K562 (cell line): ENCODE results near the gene RGS3. TPM values are rescaled to one million over a fixed set of nuclear protein-coding genes. Genes with fewer than 3 reads are reported as not detected.

Experiments
- ATAC-seq: fragments of 200-7000 bp; cut with Tn5 transposase; 3 replicates; pipeline ENCODE4 v1.9.1; 2020; ENCODE audit warnings: moderate library complexity
- BruUV-seq: library from RNA; stranded (reverse); fragments of 400-500 nt; replicated peaks from 2 replicates; lab custom pipeline; 2021; lab: Mats Ljungman, UMichigan
- CTCF ChIA-PET: fragments of 300-600 bp; formaldehyde crosslinking; extraction: SDS; loops from one replicate; lab custom pipeline; 2021; ENCODE audit warnings: low intra/inter-chr PET ratio; lab: Yijun Ruan, JAX
- POLR2A ChIA-PET: fragments of 300-600, 350-650 bp; sonication (Branson Sonifier 250); formaldehyde crosslinking; extraction: SDS; loops from one replicate; lab custom pipeline; 2021; ENCODE audit warnings: antibody characterized with exemption, inconsistent platforms; lab: Yijun Ruan, JAX
- DNase-seq, 4 experiments: peaks; one replicate each; pipeline versions ENCODE4 v3.0.0 to v3.0.0-alpha.2; 2011 to 2018; ENCODE audit warnings: low spot score in 3 of 4, mixed read lengths in 3 of 4; ENCODE audit errors: extremely low read depth in 1 of 4
- FAIRE-seq: peaks from 2 replicates; lab custom pipeline; 2011; peaks lifted over from hg19 to GRCh38; lab: Jason Lieb, UNC
- H2AFZ ChIP-seq: 2 replicates; pipeline ENCODE4 v1.6.0; 2011; ENCODE audit warnings: low read depth, low read length, control low read depth, inconsistent platforms
- H3K27ac ChIP-seq: fragments of 200-600 bp; 3 replicates; pipeline ENCODE4 v1.8.0; 2011; ENCODE audit warnings: low read depth, mild to moderate bottlenecking, control low read depth, inconsistent platforms, low read length, moderate library complexity, mixed read lengths; ENCODE audit errors: extremely low read depth
- H3K27me3 ChIP-seq, 2 experiments: fragments of 300-600 bp in 1 of 2; 2 replicates in 1 of 2; 3 replicates in 1 of 2; pipeline versions ENCODE4 v1.6.0 to v1.8.0; 2011; ENCODE audit warnings: inconsistent platforms in 2 of 2, low read length in 2 of 2, mild to moderate bottlenecking in 1 of 2, mixed read lengths in 1 of 2, moderate library complexity in 1 of 2; ENCODE audit not compliant: control insufficient read depth in 2 of 2, insufficient read depth in 2 of 2
- H3K36me3 ChIP-seq: fragments of 300-600 bp; 3 replicates; pipeline ENCODE4 v1.8.0; 2011; ENCODE audit warnings: mild to moderate bottlenecking, low read length, inconsistent platforms; ENCODE audit not compliant: control insufficient read depth, insufficient read depth
- H3K4me1 ChIP-seq, 2 experiments: fragments of 200-600 bp in 1 of 2; replicated peaks in 1 of 2; 2 replicates in 1 of 2; 3 replicates in 1 of 2; pipeline versions ENCODE4 v1.5.1 to v1.8.0; 2011; ENCODE audit warnings: inconsistent platforms in 2 of 2, low read length in 2 of 2, mild to moderate bottlenecking in 1 of 2, mixed read lengths in 1 of 2, moderate library complexity in 1 of 2; ENCODE audit not compliant: control insufficient read depth in 2 of 2, insufficient read depth in 2 of 2
- H3K4me2 ChIP-seq: 2 replicates; pipeline ENCODE4 v1.6.1; 2011; ENCODE audit warnings: low read length, control low read depth, inconsistent platforms, mixed read lengths; ENCODE audit not compliant: insufficient read depth
- H3K4me3 ChIP-seq: fragments of 200-600 bp; sonication (generic), shearing (Covaris generic); 2 replicates; pipeline ENCODE4 v1.5.1; 2016; ENCODE audit warnings: control low read depth, inconsistent platforms
- H3K79me2 ChIP-seq: fragments of 200-600 bp; 3 replicates; pipeline ENCODE4 v1.8.0; 2011; ENCODE audit warnings: low read length, inconsistent platforms; ENCODE audit not compliant: control insufficient read depth, insufficient read depth
- H3K9ac ChIP-seq, 2 experiments: 2 replicates each; pipeline versions ENCODE4 v1.6.0 to v1.6.1; 2011; ENCODE audit warnings: low read depth in 2 of 2, low read length in 2 of 2, control low read depth in 1 of 2, inconsistent platforms in 1 of 2, mild to moderate bottlenecking in 1 of 2, mixed read lengths in 1 of 2; ENCODE audit not compliant: insufficient read depth in 1 of 2
- H3K9me1 ChIP-seq: one replicate; pipeline ENCODE4 v1.6.0; 2011; ENCODE audit warnings: inconsistent platforms, mild to moderate bottlenecking, low read length, moderate library complexity; ENCODE audit not compliant: control insufficient read depth, insufficient read depth
- H3K9me3 ChIP-seq: replicated peaks from 2 replicates; pipeline ENCODE4 v1.5.1; 2011; ENCODE audit warnings: low read depth, low read length, inconsistent platforms; ENCODE audit not compliant: control insufficient read depth, insufficient read depth
- H4K20me1 ChIP-seq: replicated peaks from 2 replicates; pipeline ENCODE4 v1.6.1; 2011; ENCODE audit warnings: low read length, inconsistent platforms, mixed read lengths; ENCODE audit not compliant: control insufficient read depth, insufficient read depth
- ATF7 ChIP-seq: fragments of 450-650 bp; IDR thresholded peaks from 2 replicates; pipeline ENCODE4 v1.7.1; 2014; ENCODE audit warnings: mild to moderate bottlenecking, moderate library complexity
- CBX2 ChIP-seq: fragments of 200-600 bp; sonication (generic); IDR thresholded peaks from one replicate; pipeline ENCODE4 v1.6.1; 2012; ENCODE audit warnings: mild to moderate bottlenecking, low read length, inconsistent platforms; ENCODE audit not compliant: insufficient read depth, poor library complexity, severe bottlenecking
- CCAR2 ChIP-seq: fragments of 200-400 bp; formaldehyde crosslinking; IDR thresholded peaks from 2 replicates; pipeline ENCODE4 v1.6.1; 2017; ENCODE audit warnings: mild to moderate bottlenecking, low read depth, low read length
- GTF2A2 ChIP-seq: IDR thresholded peaks from 2 replicates; pipeline ENCODE4 v1.6.1; 2016; ENCODE audit warnings: mild to moderate bottlenecking, missing genetic modification characterization, missing compliant biosample characterization
- IRF2 ChIP-seq: sonication (generic); formaldehyde crosslinking; IDR thresholded peaks from 2 replicates; pipeline ENCODE4 v1.8.1; 2022; ENCODE audit warnings: mild to moderate bottlenecking, missing genetic modification reagents
- MEF2A ChIP-seq: IDR thresholded peaks from 2 replicates; pipeline ENCODE4 v1.6.1; 2011; ENCODE audit warnings: low read depth, mild to moderate bottlenecking, low read length, moderate library complexity; ENCODE audit not compliant: control insufficient read depth
- ZKSCAN3 ChIP-seq: fragments of 250-450 bp; sonication (Bioruptor Pico); IDR thresholded peaks from 2 replicates; pipeline ENCODE4 v1.4.0; 2020
- ZNF347 ChIP-seq: fragments of 450-650 bp; formaldehyde crosslinking; IDR thresholded peaks from 2 replicates; pipeline ENCODE4 v1.4.0; 2020; ENCODE audit warnings: low read depth, mild to moderate bottlenecking, moderate library complexity
- ZNF384 ChIP-seq: IDR thresholded peaks from 2 replicates; pipeline ENCODE4 v1.6.1; 2012; ENCODE audit warnings: low read depth, low read length, improper control_type of control experiment
- ZNF431 ChIP-seq: sonication (generic); formaldehyde crosslinking; IDR thresholded peaks from 2 replicates; pipeline ENCODE4 v1.8.0; 2022; ENCODE audit warnings: mild to moderate bottlenecking, missing genetic modification reagents
- WGBS: fragments of 100-300 bp; shearing (Covaris generic); methylation state at CpG from one replicate; pipeline ENCODE4 v1.1.6; 2016; ENCODE audit warnings: low coverage, mixed read lengths; ENCODE audit not compliant: insufficient coverage; ENCODE audit errors: missing lambda C conversion rate; 5-methylcytosine and 5-hydroxymethylcytosine counted together
- in situ Hi-C: fragments of 300-500 bp; cut with MboI; formaldehyde crosslinking; loops from 4 replicates; pipeline ENCODE4 v1.15.0; 2018; ENCODE audit warnings: inconsistent platforms, mixed read lengths
- intact Hi-C: fragments of 100-400 bp; cut with micrococcal nuclease; formaldehyde crosslinking; loops from 2 replicates; pipeline ENCODE4 v1.14.2; 2022
- polyA plus RNA-seq, 8 experiments: library from polyadenylated mRNA; depleted of rRNA in 4 of 8; stranded (reverse) in 5 of 8; unstranded in 3 of 8; fragments of >200 nt; fragmentation: Nextera tagmentation in 2 of 8; fragmentation: Illumina TruSeq in 1 of 8; extraction: Ambion mirVana in 2 of 8; extraction: Trizol in 1 of 8; gene quantifications; 2 replicates each; pipeline versions ENCODE4 v1.2.1 to v1.2.3, GENCODE V29; 2011 to 2014; ENCODE audit warnings: inconsistent platforms in 1 of 8, missing spikeins in 1 of 8
- total RNA-seq, 7 experiments: library from RNA; depleted of rRNA in 6 of 7; stranded (reverse); fragments of >200 nt in 6 of 7; fragmentation: Illumina TruSeq in 2 of 7; extraction: Trizol in 2 of 7; gene quantifications; 2 replicates each; pipeline versions ENCODE4 v1.2.1 to v1.2.3, GENCODE V29; 2011 to 2021; ENCODE audit warnings: low replicate concordance in 1 of 7
- TF ChIP-seq, protein P1 (sequence below): fragments of 250-450 bp; sonication (Bioruptor Pico); IDR thresholded peaks from 2 replicates; pipeline ENCODE4 v1.5.0; 2021; ENCODE audit warnings: mild to moderate bottlenecking, borderline replicate concordance
- TF ChIP-seq, protein P2 (sequence below): sonication (generic); formaldehyde crosslinking; IDR thresholded peaks from 2 replicates; pipeline ENCODE4 v1.8.0; 2023; ENCODE audit warnings: missing genetic modification reagents, mild to moderate bottlenecking, borderline replicate concordance
- TF ChIP-seq, protein P3 (sequence below), 2 experiments: fragments of 450-650 bp in 1 of 2; sonication (generic) in 1 of 2; formaldehyde crosslinking in 1 of 2; IDR thresholded peaks in 1 of 2; conservative IDR thresholded peaks in 1 of 2; 2 replicates each; pipeline versions ENCODE4 v1.6.1 to v1.8.1; 2016 to 2023; ENCODE audit warnings: mild to moderate bottlenecking in 2 of 2, moderate library complexity in 2 of 2, inconsistent platforms in 1 of 2, missing genetic modification reagents in 1 of 2

The RGS3 gene
- total and polyA plus RNA-seq, 9 of the 15 experiments (the other 6 are each of a cell fraction or from before 2014, with no cell fraction given), result 0.08 to 2.9 (median 0.95) TPM

DNA sequence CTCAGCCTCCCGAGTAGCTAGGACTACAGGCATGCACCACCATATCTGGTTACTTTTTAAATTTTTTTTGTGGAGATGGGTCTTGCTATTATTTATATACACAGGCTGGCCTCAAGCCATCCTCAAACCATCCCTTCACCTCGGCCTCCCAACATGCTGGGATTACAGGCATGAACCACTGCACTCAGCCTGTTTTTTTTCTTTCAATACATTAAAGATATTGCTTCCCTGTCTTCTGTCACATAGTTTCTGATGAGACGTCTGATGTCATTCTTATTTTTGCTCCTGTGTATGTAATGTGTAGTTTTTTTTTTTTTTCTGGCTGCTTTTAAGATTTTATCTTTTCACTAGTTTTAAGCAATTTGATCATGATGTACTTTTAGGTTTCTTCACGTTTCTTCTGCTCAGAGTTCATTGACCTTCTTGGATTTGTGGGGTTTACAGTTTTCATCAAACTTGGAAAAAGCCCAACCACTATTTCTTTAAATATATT lies 11.4 kb upstream of the RGS3 start:
- no peak overlapping the region for H3K4me3 ChIP-seq
- no peak overlapping the region for H3K27ac ChIP-seq
- H3K4me1 ChIP-seq, result peaks cover 5 to 15% of the 10 kb centered on the region in 2 experiments; a peak in 4 of 5 replicates
- 26% methylated on average over 4 of the region's 4 CpGs for WGBS
- no peak for FAIRE-seq
- intact Hi-C loops, result no loop called here
- no TSS peak for BruUV-seq
- H3K4me2 ChIP-seq, result no peak overlapping the region
- DNase-seq, result no peak
- H3K9ac ChIP-seq, result no peak overlapping the region
- ChIA-PET CTCF (no interaction called here), POLR2A (no interaction called here)
- no peaks in the 10 kb centered on the region for H3K9me3 ChIP-seq
- no peaks in the 10 kb centered on the region for H3K36me3 ChIP-seq
- H2AFZ ChIP-seq, result no peak overlapping the region
- in situ Hi-C loops, result no loop called here
- ATAC-seq, result no peak
- H4K20me1 ChIP-seq, result no peaks in the 10 kb centered on the region
- H3K9me1 ChIP-seq, result no peaks in the 10 kb centered on the region
- H3K27me3 ChIP-seq, result no peaks in the 10 kb centered on the region; a peak in 1 of 5 replicates
- H3K79me2 ChIP-seq, result no peaks in the 10 kb centered on the region
- TF ChIP-seq CCAR2, result no peak
- TF ChIP-seq ATF7, result peak; percentile 38; the same call in 1 of the 2 replicates
- no peak for TF ChIP-seq CBX2
- TF ChIP-seq GTF2A2 (tag), result no peak
- TF ChIP-seq ZKSCAN3, result no peak
- TF ChIP-seq ZNF347 (CRISPR knock-in tag), result no peak
- TF ChIP-seq, protein P1, sequence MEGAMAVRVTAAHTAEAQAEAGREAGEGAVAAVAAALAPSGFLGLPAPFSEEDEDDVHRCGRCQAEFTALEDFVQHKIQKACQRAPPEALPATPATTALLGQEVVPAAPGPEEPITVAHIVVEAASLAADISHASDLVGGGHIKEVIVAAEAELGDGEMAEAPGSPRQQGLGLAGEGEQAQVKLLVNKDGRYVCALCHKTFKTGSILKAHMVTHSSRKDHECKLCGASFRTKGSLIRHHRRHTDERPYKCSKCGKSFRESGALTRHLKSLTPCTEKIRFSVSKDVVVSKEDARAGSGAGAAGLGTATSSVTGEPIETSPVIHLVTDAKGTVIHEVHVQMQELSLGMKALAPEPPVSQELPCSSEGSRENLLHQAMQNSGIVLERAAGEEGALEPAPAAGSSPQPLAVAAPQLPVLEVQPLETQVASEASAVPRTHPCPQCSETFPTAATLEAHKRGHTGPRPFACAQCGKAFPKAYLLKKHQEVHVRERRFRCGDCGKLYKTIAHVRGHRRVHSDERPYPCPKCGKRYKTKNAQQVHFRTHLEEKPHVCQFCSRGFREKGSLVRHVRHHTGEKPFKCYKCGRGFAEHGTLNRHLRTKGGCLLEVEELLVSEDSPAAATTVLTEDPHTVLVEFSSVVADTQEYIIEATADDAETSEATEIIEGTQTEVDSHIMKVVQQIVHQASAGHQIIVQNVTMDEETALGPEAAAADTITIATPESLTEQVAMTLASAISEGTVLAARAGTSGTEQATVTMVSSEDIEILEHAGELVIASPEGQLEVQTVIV (CRISPR knock-in tag), result no peak
- TF ChIP-seq ZNF431, result no peak
- TF ChIP-seq ZNF384, result peak; percentile 67
- TF ChIP-seq IRF2 (CRISPR knock-in tag), result no peak
- TF ChIP-seq, protein P2, sequence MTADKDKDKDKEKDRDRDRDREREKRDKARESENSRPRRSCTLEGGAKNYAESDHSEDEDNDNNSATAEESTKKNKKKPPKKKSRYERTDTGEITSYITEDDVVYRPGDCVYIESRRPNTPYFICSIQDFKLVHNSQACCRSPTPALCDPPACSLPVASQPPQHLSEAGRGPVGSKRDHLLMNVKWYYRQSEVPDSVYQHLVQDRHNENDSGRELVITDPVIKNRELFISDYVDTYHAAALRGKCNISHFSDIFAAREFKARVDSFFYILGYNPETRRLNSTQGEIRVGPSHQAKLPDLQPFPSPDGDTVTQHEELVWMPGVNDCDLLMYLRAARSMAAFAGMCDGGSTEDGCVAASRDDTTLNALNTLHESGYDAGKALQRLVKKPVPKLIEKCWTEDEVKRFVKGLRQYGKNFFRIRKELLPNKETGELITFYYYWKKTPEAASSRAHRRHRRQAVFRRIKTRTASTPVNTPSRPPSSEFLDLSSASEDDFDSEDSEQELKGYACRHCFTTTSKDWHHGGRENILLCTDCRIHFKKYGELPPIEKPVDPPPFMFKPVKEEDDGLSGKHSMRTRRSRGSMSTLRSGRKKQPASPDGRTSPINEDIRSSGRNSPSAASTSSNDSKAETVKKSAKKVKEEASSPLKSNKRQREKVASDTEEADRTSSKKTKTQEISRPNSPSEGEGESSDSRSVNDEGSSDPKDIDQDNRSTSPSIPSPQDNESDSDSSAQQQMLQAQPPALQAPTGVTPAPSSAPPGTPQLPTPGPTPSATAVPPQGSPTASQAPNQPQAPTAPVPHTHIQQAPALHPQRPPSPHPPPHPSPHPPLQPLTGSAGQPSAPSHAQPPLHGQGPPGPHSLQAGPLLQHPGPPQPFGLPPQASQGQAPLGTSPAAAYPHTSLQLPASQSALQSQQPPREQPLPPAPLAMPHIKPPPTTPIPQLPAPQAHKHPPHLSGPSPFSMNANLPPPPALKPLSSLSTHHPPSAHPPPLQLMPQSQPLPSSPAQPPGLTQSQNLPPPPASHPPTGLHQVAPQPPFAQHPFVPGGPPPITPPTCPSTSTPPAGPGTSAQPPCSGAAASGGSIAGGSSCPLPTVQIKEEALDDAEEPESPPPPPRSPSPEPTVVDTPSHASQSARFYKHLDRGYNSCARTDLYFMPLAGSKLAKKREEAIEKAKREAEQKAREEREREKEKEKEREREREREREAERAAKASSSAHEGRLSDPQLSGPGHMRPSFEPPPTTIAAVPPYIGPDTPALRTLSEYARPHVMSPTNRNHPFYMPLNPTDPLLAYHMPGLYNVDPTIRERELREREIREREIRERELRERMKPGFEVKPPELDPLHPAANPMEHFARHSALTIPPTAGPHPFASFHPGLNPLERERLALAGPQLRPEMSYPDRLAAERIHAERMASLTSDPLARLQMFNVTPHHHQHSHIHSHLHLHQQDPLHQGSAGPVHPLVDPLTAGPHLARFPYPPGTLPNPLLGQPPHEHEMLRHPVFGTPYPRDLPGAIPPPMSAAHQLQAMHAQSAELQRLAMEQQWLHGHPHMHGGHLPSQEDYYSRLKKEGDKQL, result no peak
- peak; percentile 51; the same call in 1 of the 2 replicates for TF ChIP-seq MEF2A
- TF ChIP-seq, protein P3, sequence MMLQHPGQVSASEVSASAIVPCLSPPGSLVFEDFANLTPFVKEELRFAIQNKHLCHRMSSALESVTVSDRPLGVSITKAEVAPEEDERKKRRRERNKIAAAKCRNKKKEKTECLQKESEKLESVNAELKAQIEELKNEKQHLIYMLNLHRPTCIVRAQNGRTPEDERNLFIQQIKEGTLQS (IDR thresholded peaks at IDR 0.05), result peak; percentile 59; the same call in 1 of the 2 replicates
- TF ChIP-seq, protein P3 (CRISPR knock-in tag; conservative IDR thresholded peaks at IDR 0.05), result no peak
